Muscle layer of duodenum (tissue), 2 donors: ENCODE measurements around the gene SPTBN2.

ENCODE experiments used
- H3K27ac ChIP-seq: one replicate; pipeline ENCODE4 v1.7.0; 2013; ENCODE audit warnings: mild to moderate bottlenecking, low read length
- H3K27me3 ChIP-seq: one replicate; pipeline ENCODE4 v1.7.0; 2013; ENCODE audit warnings: low read depth, mild to moderate bottlenecking, control low read depth, low read length
- H3K36me3 ChIP-seq, 2 donors: one replicate each; pipeline ENCODE4 v1.7.0; 2013; ENCODE audit warnings: low read length in 2 of 2, control low read depth in 1 of 2, mild to moderate bottlenecking in 1 of 2; ENCODE audit not compliant: insufficient read depth in 2 of 2, control insufficient read depth in 1 of 2
- H3K4me1 ChIP-seq, 2 donors: one replicate each; pipeline ENCODE4 v1.7.0; 2013; ENCODE audit warnings: low read length in 2 of 2, mild to moderate bottlenecking in 2 of 2, control low read depth in 1 of 2, moderate library complexity in 1 of 2; ENCODE audit not compliant: insufficient read depth in 2 of 2, control insufficient read depth in 1 of 2
- H3K4me3 ChIP-seq, 2 donors: one replicate each; pipeline ENCODE4 v1.7.0; 2013; ENCODE audit warnings: low read length in 2 of 2, low read depth in 1 of 2, mild to moderate bottlenecking in 1 of 2
- H3K9me3 ChIP-seq, 2 donors: one replicate each; pipeline ENCODE4 v1.7.0; 2013; ENCODE audit warnings: low read length in 2 of 2, control low read depth in 1 of 2, mild to moderate bottlenecking in 1 of 2; ENCODE audit not compliant: control insufficient read depth in 1 of 2
- donor health status: healthy.

SPTBN2 gene

GRCh38 chr11:66722745-66723651, 6.0 kb downstream of the SPTBN2 start:
- H3K4me3 ChIP-seq, result no peak overlapping the region
- H3K27me3 ChIP-seq, result peaks cover 9% of the 10 kb centered on the region
- no peaks in the 10 kb centered on the region for H3K36me3 ChIP-seq
- no peaks in the 10 kb centered on the region for H3K9me3 ChIP-seq
- no peak overlapping the region for H3K27ac ChIP-seq
- peaks cover 0 to 7% of the 10 kb centered on the region in 2 donors for H3K4me1 ChIP-seq

GRCh38 chr11:66721939-66722338, 7.1 kb downstream of the SPTBN2 start:
- Histone ChIP-seq H3K9me3 (no peaks in the 10 kb centered on the region), H3K36me3 (no peaks in the 10 kb centered on the region), H3K4me1 (peaks cover 0 to 2% of the 10 kb centered on the region in 2 donors), H3K4me3 (no peak overlapping the region), H3K27me3 (peaks cover 9% of the 10 kb centered on the region), H3K27ac (no peak overlapping the region)

DNA sequence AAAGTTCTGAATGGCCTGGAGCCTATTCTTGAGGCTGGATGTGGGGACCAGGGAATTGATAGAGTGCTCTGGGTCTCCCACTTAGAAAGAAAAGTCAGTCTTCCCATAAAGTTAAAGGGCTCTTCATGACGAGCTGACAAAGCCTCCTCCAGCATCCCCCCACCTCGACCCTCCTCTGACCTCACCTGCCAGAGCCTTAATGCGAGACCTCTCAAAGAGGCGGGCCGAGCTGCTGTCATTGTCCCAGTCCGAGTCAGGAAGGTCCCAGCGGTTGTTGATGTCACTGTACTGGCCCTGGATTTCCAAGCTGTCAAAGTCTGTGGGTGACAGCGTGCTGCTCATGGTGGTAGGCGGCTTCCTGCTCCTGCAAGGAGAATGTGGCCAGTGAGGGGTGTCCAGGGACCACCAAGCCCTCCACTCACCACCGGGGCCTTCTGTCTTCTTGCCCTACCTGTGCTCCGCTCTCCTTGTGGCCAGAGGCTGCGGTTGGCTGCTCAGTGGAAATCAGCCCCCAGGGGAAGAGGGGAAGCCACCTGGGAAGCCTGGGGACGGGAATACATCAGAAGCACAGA, 8.0 kb downstream of the SPTBN2 start:
- H3K9me3 ChIP-seq, result no peaks in the 10 kb centered on the region
- H3K36me3 ChIP-seq, result no peaks in the 10 kb centered on the region
- H3K4me3 ChIP-seq, result no peak overlapping the region
- peaks cover 3% of the 10 kb centered on the region for H3K27me3 ChIP-seq
- H3K27ac ChIP-seq, result no peak overlapping the region
- no peaks in the 10 kb centered on the region for H3K4me1 ChIP-seq

DNA sequence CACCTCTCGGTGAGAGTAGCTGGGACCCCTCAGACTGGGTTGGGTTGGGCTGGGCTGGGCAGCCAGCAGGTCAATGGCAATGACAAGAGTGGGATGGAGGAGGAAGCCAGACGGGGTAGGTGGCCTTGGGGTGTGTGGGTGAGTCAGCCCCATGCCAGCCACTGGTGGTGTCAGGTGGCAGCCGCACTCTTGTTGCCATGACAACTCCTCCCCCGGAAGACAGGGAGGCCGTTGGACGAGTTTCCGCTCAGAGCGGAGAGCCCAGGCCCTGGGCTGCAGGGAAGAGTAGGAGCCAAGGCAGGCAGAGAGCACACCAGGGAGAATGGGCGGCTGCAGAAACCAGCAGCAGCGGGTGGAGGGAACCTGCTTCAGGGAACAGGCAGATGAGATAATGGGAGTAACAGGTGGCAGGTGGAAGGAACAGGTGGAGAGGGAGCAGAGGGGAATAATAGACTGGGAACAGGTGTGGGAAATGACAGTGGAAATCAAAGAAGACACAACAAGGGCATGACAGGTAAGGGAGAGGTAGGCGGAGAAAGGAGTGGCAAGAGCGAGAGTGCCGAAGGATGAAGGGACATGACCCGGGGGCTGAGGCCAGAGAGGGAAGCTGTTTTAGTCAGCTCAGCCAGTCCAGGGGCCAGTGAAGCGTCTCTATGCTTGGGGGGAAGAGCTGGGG, 8.7 kb downstream of the SPTBN2 start:
- peaks cover 3% of the 10 kb centered on the region for H3K27me3 ChIP-seq
- H3K4me3 ChIP-seq, result no peak overlapping the region
- no peaks in the 10 kb centered on the region for H3K4me1 ChIP-seq
- no peak overlapping the region for H3K27ac ChIP-seq
- H3K36me3 ChIP-seq, result no peaks in the 10 kb centered on the region
- no peaks in the 10 kb centered on the region for H3K9me3 ChIP-seq

- peaks cover 3% of the 10 kb centered on the region for H3K27me3 ChIP-seq
- H3K4me3 ChIP-seq, result no peak overlapping the region
- H3K27ac ChIP-seq, result no peak overlapping the region
- no peaks in the 10 kb centered on the region for H3K36me3 ChIP-seq
- H3K4me1 ChIP-seq, result no peaks in the 10 kb centered on the region
- no peaks in the 10 kb centered on the region for H3K9me3 ChIP-seq
These were observed 9.7 kb downstream of the SPTBN2 start for GRCh38 chr11:66719111-66719872.

- no peaks in the 10 kb centered on the region for H3K9me3 ChIP-seq
- peaks cover 3% of the 10 kb centered on the region for H3K27me3 ChIP-seq
- H3K27ac ChIP-seq, result no peak overlapping the region
- no peaks in the 10 kb centered on the region for H3K4me1 ChIP-seq
- H3K4me3 ChIP-seq, result no peak overlapping the region
- H3K36me3 ChIP-seq, result no peaks in the 10 kb centered on the region
These were observed 10.6 kb downstream of the SPTBN2 start for GRCh38 chr11:66718320-66718971.

GRCh38 chr11:66717925-66718319, 11.1 kb downstream of the SPTBN2 start:
- Histone ChIP-seq H3K36me3 (no peaks in the 10 kb centered on the region), H3K4me1 (no peaks in the 10 kb centered on the region), H3K9me3 (no peaks in the 10 kb centered on the region), H3K4me3 (no peak overlapping the region), H3K27me3 (peaks cover 3% of the 10 kb centered on the region), H3K27ac (no peak overlapping the region)

GRCh38 chr11:66716996-66717395, 12.0 kb downstream of the SPTBN2 start:
- Histone ChIP-seq H3K4me3 (no peak overlapping the region), H3K36me3 (no peaks in the 10 kb centered on the region), H3K4me1 (no peaks in the 10 kb centered on the region), H3K27me3 (peaks cover 3% of the 10 kb centered on the region), H3K27ac (no peak overlapping the region), H3K9me3 (no peaks in the 10 kb centered on the region)

DNA sequence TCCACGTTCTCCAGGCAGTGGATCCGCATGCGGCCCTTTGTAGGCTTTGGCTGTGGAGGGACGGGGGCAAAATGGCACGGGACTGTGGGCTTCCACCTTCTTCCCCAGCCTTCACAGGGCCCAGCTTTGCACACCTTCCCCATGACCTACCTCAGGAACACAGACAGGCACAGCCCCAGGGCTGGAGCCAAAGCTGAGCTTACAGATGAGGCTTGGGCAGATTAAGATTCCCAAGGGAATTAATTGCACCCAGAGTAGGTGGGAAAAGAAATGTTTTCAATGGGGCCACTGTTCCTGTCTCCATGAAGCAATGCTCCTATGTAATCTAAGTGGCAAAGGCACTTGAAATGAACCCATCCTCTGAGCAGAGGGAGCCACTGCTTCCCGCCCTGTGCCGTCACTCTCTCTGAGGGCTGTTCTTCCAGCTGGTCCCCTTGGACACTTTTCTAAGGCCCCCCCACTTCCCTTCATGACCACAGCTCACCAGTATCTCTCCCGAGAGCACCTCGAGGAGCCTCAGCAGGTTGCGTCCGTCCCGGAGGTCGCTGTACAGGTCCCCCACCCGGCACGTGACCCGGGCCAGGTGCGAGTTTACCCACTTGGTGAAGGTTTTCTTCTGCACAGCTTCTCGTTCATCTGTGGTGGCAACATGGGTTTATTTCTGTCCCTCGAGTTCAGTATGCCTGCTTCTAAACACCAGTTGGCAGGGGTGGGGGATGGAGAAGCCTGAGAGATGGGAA, 13.5 kb downstream of the SPTBN2 start:
- H3K27ac ChIP-seq, result no peak overlapping the region
- no peaks in the 10 kb centered on the region for H3K9me3 ChIP-seq
- H3K4me1 ChIP-seq, result no peaks in the 10 kb centered on the region
- H3K27me3 ChIP-seq, result peaks cover 3% of the 10 kb centered on the region
- no peak overlapping the region for H3K4me3 ChIP-seq
- no peaks in the 10 kb centered on the region for H3K36me3 ChIP-seq

DNA sequence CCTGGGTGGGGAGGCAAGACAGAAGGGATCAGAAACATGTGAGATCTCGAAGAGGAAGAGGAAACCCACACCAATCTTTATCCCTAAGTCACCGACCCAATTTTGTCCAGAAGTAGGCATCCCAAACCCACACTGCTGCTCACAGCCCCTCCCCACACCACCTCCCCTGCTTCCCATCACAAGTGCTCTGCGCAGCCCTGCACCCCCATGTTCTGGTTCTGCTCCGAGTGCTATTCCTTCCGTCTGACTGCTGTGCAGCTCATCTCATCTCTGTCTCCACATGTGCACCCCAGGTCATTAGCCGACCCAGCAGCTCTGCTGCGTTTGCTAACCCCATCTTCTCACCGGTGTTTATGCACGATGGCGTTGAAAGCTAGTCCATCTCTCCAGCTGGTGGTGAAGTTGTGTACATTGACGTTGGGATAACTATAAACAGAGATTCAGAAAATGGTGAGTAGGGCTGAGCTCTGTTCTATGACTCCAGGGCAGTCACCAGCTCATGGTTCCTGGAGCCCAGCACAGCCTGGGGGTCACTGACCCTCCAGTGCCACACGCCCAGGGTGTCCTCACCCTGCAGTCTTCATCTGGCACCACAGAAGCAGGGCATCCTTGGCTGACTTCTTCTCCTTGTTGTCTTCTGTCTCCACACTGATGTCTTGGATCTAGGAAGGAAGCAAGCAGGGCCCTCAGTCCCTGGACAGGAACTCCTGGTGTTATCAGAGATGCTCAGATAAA, 15.1 kb downstream of the SPTBN2 start:
- Histone ChIP-seq H3K4me1 (no peaks in the 10 kb centered on the region), H3K9me3 (no peaks in the 10 kb centered on the region), H3K36me3 (no peaks in the 10 kb centered on the region), H3K27ac (no peak overlapping the region), H3K27me3 (no peaks in the 10 kb centered on the region), H3K4me3 (no peak overlapping the region)
